PC-9 (cell line): ENCODE results near the gene HES1.

Source experiments
- CTCF ChIP-seq: fragments of 200-600 bp; sonication (generic); conservative IDR thresholded peaks from 2 replicates; pipeline ENCODE4 v1.6.1; 2017; ENCODE audit warnings: mixed run types, antibody characterized with exemption, mild to moderate bottlenecking, moderate library complexity
- EZH2 ChIP-seq: fragments of 200-600 bp; sonication (generic); IDR thresholded peaks from 2 replicates; pipeline ENCODE4 v1.8.0; 2017; ENCODE audit warnings: antibody characterized with exemption, low read depth

GRCh38 chr3:194103983-194104751 lies 31.8 kb upstream of the HES1 start:
- TF ChIP-seq CTCF (no peak), EZH2 (no peak)
